A673 (cell line): ENCODE results near the gene NDRG3. TPM values are rescaled to one million over a fixed set of nuclear protein-coding genes. Genes with fewer than 3 reads are reported as not detected.

Experiments
- BruUV-seq: library from RNA; stranded (reverse); fragments of 400-500 nt; replicated peaks from 2 replicates; lab custom pipeline; 2021; lab: Mats Ljungman, UMichigan
- CTCF ChIA-PET: fragments of 300-600 bp; sonication (Branson Sonifier 250); formaldehyde crosslinking; loops from one replicate; lab custom pipeline; 2022; ENCODE audit warnings: antibody characterized with exemption; lab: Charles Lee
- POLR2A ChIA-PET: fragments of 300-600 bp; sonication (Branson Sonifier 250); formaldehyde crosslinking; loops from one replicate; lab custom pipeline; 2022; ENCODE audit warnings: antibody characterized with exemption; ENCODE audit not compliant: low non-redundant PET; lab: Charles Lee
- DNase-seq: peaks from one replicate; pipeline ENCODE4 v3.0.0-alpha.2; 2015; ENCODE audit warnings: low spot score
- H3K27ac ChIP-seq: fragments of 200-600 bp; sonication (generic); 2 replicates; pipeline ENCODE4 v1.5.1; 2016; ENCODE audit warnings: mixed run types, low read depth, mild to moderate bottlenecking, mixed read lengths, antibody characterized with exemption, low read length; ENCODE audit not compliant: poor library complexity, severe bottlenecking
- H3K27me3 ChIP-seq: fragments of 200-600 bp; sonication (generic); replicated peaks from 2 replicates; pipeline ENCODE4 v1.6.1; 2017; ENCODE audit warnings: mixed run types, low read depth, mild to moderate bottlenecking, mixed read lengths, antibody characterized with exemption, low read length; ENCODE audit not compliant: insufficient read depth, poor library complexity
- H3K36me3 ChIP-seq: fragments of 200-600 bp; sonication (generic); 2 replicates; pipeline ENCODE4 v1.6.1; 2016; ENCODE audit warnings: mixed run types, mild to moderate bottlenecking, mixed read lengths, antibody characterized with exemption, low read length; ENCODE audit not compliant: insufficient read depth, poor library complexity, severe bottlenecking
- H3K4me1 ChIP-seq: fragments of 200-600 bp; sonication (generic); 2 replicates; pipeline ENCODE4 v1.6.1; 2017; ENCODE audit warnings: mixed run types, mild to moderate bottlenecking, mixed read lengths, antibody characterized with exemption, low read length; ENCODE audit not compliant: insufficient read depth, poor library complexity, severe bottlenecking
- H3K4me3 ChIP-seq: fragments of 200-600 bp; sonication (generic); 2 replicates; pipeline ENCODE4 v1.5.1; 2016; ENCODE audit warnings: low read depth, mixed run types, mild to moderate bottlenecking, mixed read lengths, low read length; ENCODE audit not compliant: poor library complexity, severe bottlenecking
- H3K9me3 ChIP-seq: fragments of 200-600 bp; sonication (generic); 2 replicates; pipeline ENCODE4 v1.6.1; 2016; ENCODE audit warnings: mixed run types, low read depth, mild to moderate bottlenecking, mixed read lengths, antibody characterized with exemption, low read length; ENCODE audit not compliant: poor library complexity, severe bottlenecking
- CTCF ChIP-seq: fragments of 300-800, 200-600 bp; sonication (generic); conservative IDR thresholded peaks from 2 replicates; pipeline ENCODE4 v1.5.1; 2017; ENCODE audit warnings: low read depth, mild to moderate bottlenecking, antibody characterized with exemption, low read length, moderate library complexity, mixed read lengths
- EZH2 ChIP-seq: fragments of 200-600 bp; sonication (generic); IDR thresholded peaks from 2 replicates; pipeline ENCODE4 v1.6.1; 2017; ENCODE audit warnings: borderline replicate concordance, low read depth, mild to moderate bottlenecking, mixed read lengths, antibody characterized with exemption, low read length; ENCODE audit not compliant: poor library complexity, severe bottlenecking
- intact Hi-C: fragments of 100-400 bp; cut with micrococcal nuclease; formaldehyde crosslinking; loops from one replicate; pipeline ENCODE4 v1.10.0; 2022; ENCODE audit not compliant: unreplicated experiment
- total RNA-seq: library from RNA; stranded (reverse); gene quantifications from 2 replicates; pipeline ENCODE4 v1.2.3, GENCODE V29; 2021

The NDRG3 gene
- total RNA-seq, 1 experiment from 2014 or later = 17.6 TPM

- TF ChIP-seq CTCF = no peak
- no peak for TF ChIP-seq EZH2
- Histone ChIP-seq H3K4me3 (no peak overlapping the region), H3K36me3 (no peaks in the 10 kb centered on the region), H3K9me3 (no peaks in the 10 kb centered on the region), H3K4me1 (no peaks in the 10 kb centered on the region), H3K27me3 (no peaks in the 10 kb centered on the region), H3K27ac (no peak overlapping the region)
- no TSS peak for BruUV-seq
- ChIA-PET CTCF (no interaction called here), POLR2A (no interaction called here)
- no peak for DNase-seq
- intact Hi-C loops = no loop called here
Observed at GRCh38 chr20:36644706-36645095, 101.2 kb downstream of the NDRG3 start.

GRCh38 chr20:36644032-36644705 is 101.7 kb downstream of the NDRG3 start:
- ChIA-PET CTCF (no interaction called here), POLR2A (no interaction called here)
- Histone ChIP-seq H3K4me1 (no peaks in the 10 kb centered on the region), H3K9me3 (no peaks in the 10 kb centered on the region), H3K27ac (no peak overlapping the region), H3K27me3 (no peaks in the 10 kb centered on the region), H3K4me3 (no peak overlapping the region), H3K36me3 (no peaks in the 10 kb centered on the region)
- no peak for DNase-seq
- BruUV-seq = no TSS peak
- intact Hi-C loops = no loop called here
- TF ChIP-seq EZH2 = no peak
- no peak for TF ChIP-seq CTCF

GRCh38 chr20:36642136-36642535 is 103.8 kb downstream of the NDRG3 start:
- no peaks in the 10 kb centered on the region for H3K9me3 ChIP-seq
- BruUV-seq = no TSS peak
- TF ChIP-seq CTCF = no peak
- TF ChIP-seq EZH2 = no peak
- H3K27me3 ChIP-seq = no peaks in the 10 kb centered on the region
- H3K27ac ChIP-seq = no peak overlapping the region
- CTCF ChIA-PET = no interaction called here
- no peaks in the 10 kb centered on the region for H3K36me3 ChIP-seq
- no peak for DNase-seq
- no peak overlapping the region for H3K4me3 ChIP-seq
- POLR2A ChIA-PET = no interaction called here
- H3K4me1 ChIP-seq = no peaks in the 10 kb centered on the region
- intact Hi-C loops = no loop called here
